HPDE6-E6E7 (cell line): ENCODE measurements around the gene RFX3.

Experiments used
- DNase-seq: peaks from one replicate; pipeline ENCODE4 v3.0.0; 2011; ENCODE audit warnings: missing footprints; ENCODE audit errors: extremely low spot score

Gene RFX3

GRCh38 chr9:3513265-3513818 is 12.5 kb downstream of the RFX3 start:
- DNase-seq, result no peak

DNA sequence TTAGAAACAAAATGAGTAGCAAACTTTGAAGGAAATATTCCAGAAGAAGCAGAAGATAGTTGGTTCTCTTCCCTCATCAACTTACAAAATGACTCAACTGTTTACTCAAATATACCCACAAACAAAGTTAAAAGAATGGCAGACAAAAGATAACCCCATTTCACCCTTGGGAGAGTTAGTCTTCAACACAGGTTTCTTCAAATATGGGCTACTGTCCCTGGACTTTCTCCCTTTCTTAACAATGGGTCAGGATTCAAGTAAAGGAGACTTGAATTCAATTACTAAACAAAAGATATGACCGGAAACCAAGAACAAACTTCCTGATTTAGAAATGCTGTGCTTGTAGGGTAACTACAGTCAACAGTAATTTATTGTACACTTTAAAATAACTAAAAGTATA is 14.2 kb downstream of the RFX3 start:
- DNase-seq, result no peak

- DNase-seq, result no peak
These were observed 15.0 kb downstream of the RFX3 start for GRCh38 chr9:3510796-3511195.

GRCh38 chr9:3509926-3510325 is 15.9 kb downstream of the RFX3 start:
- DNase-seq, result no peak

GRCh38 chr9:3508521-3509291 is 17.1 kb downstream of the RFX3 start:
- DNase-seq, result no peak

DNA sequence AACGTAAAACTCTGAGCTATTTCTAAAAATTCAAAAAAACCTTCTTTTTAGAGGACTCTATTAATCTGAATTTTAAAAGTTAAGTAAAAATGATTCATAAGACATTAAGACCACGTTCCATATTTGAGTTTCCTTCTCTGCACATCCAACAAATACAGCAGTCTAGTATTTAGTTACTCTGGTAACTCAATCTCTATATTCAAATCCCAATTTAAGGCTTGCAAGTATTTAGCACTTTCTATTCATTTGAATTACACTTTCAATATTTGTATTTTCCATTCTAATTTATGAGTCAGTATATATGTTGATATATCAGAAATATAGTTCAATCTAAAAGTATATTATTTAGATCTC is 17.7 kb downstream of the RFX3 start:
- no peak for DNase-seq

DNA sequence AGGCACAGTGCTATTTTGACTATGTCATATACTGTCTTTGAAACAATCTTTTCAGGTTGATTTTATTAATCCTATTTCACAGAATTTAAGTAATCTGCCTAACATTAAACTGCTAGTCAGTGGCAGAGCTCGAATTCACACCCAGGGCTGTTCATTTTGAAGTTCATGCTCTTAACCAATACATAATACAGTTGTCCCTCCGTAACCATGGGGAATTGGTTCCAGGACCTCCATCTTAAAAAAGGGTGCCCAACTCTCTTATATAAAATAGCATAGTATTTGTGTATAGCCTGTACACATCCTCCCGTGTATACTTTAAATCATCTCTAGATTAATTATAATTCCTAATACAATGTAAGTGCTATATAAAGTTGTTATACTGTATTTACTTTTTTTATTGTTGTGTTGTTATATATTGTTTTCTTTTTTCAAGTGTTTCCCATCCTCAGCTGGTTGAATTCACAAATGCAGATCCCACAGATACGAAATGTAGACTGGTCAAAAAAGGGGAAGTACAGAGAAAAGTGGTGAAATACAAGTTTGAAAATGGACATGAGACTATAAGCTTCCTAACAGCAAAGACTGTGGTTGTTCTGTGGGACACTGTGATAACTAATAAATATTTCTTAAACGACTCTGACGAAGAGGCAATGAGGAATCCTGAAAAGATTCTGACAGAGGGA is 18.3 kb downstream of the RFX3 start:
- DNase-seq, result no peak

DNA sequence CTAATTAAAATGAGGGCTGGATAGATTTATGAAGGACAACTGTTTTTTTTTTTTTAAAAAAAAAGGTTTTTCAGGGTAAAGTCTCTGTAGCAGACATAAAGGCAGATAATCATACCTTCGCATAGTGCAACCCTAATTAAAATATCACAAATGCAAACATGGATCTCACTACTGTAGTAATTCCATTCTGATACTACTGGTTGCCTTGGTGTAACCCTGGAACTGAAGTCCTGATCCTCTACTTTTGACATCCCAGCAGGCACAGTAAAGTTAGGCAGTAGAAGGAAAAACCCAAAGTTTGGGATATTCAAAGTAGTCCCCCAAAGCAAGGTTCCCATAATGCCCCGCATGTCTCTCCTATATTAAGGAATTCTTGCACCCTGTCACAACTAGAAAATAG is 19.6 kb downstream of the RFX3 start:
- no peak for DNase-seq

- DNase-seq, result peak; percentile 36
These were observed 23.0 kb downstream of the RFX3 start for GRCh38 chr9:3502560-3503398.

GRCh38 chr9:3500044-3500443 is 25.8 kb downstream of the RFX3 start:
- no peak for DNase-seq

- DNase-seq, result no peak
These were observed 27.1 kb downstream of the RFX3 start for GRCh38 chr9:3498691-3499090.

GRCh38 chr9:3497857-3498256 is 27.9 kb downstream of the RFX3 start:
- no peak for DNase-seq

- no peak for DNase-seq
These were observed 28.4 kb downstream of the RFX3 start for GRCh38 chr9:3497401-3497800.

DNA sequence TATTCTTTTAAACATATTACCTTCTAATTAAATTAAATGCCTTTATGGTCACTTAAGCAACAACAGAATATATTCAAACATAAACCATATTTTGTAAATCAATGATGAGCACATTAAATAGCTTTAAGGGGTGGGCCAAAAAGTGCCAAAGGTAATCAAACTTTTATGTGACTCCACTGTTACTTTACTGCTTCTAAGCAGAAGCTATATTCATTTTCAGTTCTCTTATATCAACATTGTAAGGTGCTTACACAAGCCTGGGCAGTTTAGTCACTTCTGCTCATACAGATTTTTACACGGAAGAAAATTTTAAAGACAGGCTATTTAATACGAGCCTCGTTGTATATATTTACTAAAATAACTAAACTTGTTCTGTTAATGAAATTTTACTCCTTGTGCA is 29.9 kb downstream of the RFX3 start:
- DNase-seq, result no peak

GRCh38 chr9:3492214-3492613 is 33.6 kb downstream of the RFX3 start:
- DNase-seq, result no peak

- no peak for DNase-seq
These were observed 34.4 kb downstream of the RFX3 start for GRCh38 chr9:3491450-3491849.

DNA sequence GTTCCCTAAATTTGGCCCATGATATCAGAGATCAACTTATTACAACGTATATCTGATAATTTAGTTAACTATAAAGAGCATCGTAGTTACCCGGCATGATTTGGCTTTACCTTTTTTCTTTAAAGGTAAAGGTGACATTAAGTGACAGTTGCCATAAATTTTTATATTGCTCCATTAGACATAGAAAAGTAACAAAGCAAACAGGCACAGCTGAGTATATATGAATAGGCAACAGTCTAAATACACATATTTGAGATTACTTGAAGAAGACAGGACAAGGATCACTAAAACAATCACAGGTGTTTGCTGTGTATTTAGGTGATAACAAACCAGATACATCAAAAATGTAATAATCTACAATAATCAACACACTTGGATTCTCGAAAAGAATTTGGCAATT is 34.8 kb downstream of the RFX3 start:
- no peak for DNase-seq

- DNase-seq, result no peak
These were observed 43.2 kb downstream of the RFX3 start for GRCh38 chr9:3482578-3482977.

DNA sequence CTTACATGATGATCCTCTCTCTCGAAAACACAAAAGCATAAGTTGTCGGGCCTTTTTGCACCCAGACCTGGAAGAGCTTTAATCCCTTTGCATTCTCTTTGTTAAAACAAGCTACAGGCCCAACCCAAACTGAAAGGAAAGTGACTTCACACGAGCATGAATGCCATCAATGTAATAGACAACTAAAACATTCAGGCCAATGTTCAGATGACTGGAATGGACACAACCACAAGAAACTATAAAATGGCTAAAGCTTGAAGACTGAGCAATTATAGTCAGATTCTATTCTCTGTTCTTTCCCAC is 45.5 kb downstream of the RFX3 start:
- no peak for DNase-seq

GRCh38 chr9:3479514-3480352 is 46.1 kb downstream of the RFX3 start:
- DNase-seq, result no peak

GRCh38 chr9:3478549-3478953 is 47.2 kb downstream of the RFX3 start:
- peak; percentile 32 for DNase-seq
